GM12878 (cell line): ENCODE measurements around the gene MMP1. TPM values are rescaled to one million over a fixed set of nuclear protein-coding genes. Genes with fewer than 3 reads are reported as not detected.

ENCODE experiments used
- ATAC-seq: fragments of 200-7000 bp; cut with Tn5 transposase; 3 replicates; pipeline ENCODE4 v1.9.1; 2020; ENCODE audit warnings: mild to moderate bottlenecking, moderate library complexity
- BruUV-seq: library from RNA; stranded (reverse); fragments of 400-500 nt; replicated peaks from 2 replicates; lab custom pipeline; 2021; lab: Mats Ljungman, UMichigan
- CTCF ChIA-PET: fragments of 300-600 bp; sonication (Branson Sonifier 250); formaldehyde crosslinking; extraction: SDS; loops from one replicate; lab custom pipeline; 2021; ENCODE audit warnings: inconsistent platforms; lab: Yijun Ruan, JAX
- POLR2A ChIA-PET: fragments of 350-600 bp; formaldehyde crosslinking; extraction: SDS; loops from one replicate; lab custom pipeline; 2021; ENCODE audit warnings: inconsistent platforms; lab: Charles Lee
- RAD21 ChIA-PET: fragments of 300-600 bp; sonication (Branson Sonifier 250); formaldehyde crosslinking; loops from one replicate; lab custom pipeline; 2023; ENCODE audit warnings: antibody characterized with exemption; ENCODE audit not compliant: unreplicated experiment; lab: Charles Lee
- SMC1A ChIA-PET: fragments of 300-600 bp; sonication (Branson Sonifier 250); formaldehyde crosslinking; loops from one replicate; lab custom pipeline; 2023; ENCODE audit not compliant: unreplicated experiment, uncharacterized antibody; lab: Charles Lee
- DNase-seq: peaks from one replicate; pipeline ENCODE4 v3.0.0-alpha.2; 2011; ENCODE audit warnings: low read depth, low spot score
- FAIRE-seq: peaks from 3 replicates; lab custom pipeline; 2011; peaks lifted over from hg19 to GRCh38; lab: Jason Lieb, UNC
- H2AFZ ChIP-seq: 2 replicates; pipeline ENCODE4 v1.6.0; 2011; ENCODE audit warnings: low read depth, low read length, control low read depth; ENCODE audit not compliant: control insufficient read depth
- H3K27ac ChIP-seq: 2 replicates; pipeline ENCODE4 v1.5.1; 2011; ENCODE audit warnings: control low read depth; ENCODE audit not compliant: control insufficient read depth, insufficient read depth
- H3K27me3 ChIP-seq, 2 experiments: replicated peaks in 1 of 2; 2 replicates each; pipeline versions ENCODE4 v1.6.0 to v1.6.1; 2011; ENCODE audit warnings: low read length in 1 of 2; ENCODE audit not compliant: control insufficient read depth in 2 of 2, insufficient read depth in 2 of 2
- H3K36me3 ChIP-seq, 2 experiments: 2 replicates each; pipeline ENCODE4 v1.5.1; 2011; ENCODE audit warnings: low read length in 1 of 2; ENCODE audit not compliant: control insufficient read depth in 2 of 2, insufficient read depth in 2 of 2
- H3K4me1 ChIP-seq: 2 replicates; pipeline ENCODE4 v1.6.1; 2011; ENCODE audit warnings: mild to moderate bottlenecking, low read length, moderate library complexity, mixed read lengths; ENCODE audit not compliant: control insufficient read depth, insufficient read depth
- H3K4me2 ChIP-seq: 2 replicates; pipeline ENCODE4 v1.6.0; 2011; ENCODE audit warnings: control low read depth; ENCODE audit not compliant: control insufficient read depth, insufficient read depth
- H3K4me3 ChIP-seq: fragments of 200-600 bp; sonication (generic); 2 replicates; pipeline ENCODE4 v1.5.1; 2016
- H3K79me2 ChIP-seq: 2 replicates; pipeline ENCODE4 v1.6.0; 2011; ENCODE audit warnings: low read length; ENCODE audit not compliant: control insufficient read depth, insufficient read depth
- H3K9ac ChIP-seq: 2 replicates; pipeline ENCODE4 v1.8.0; 2011; ENCODE audit warnings: low read length, control low read depth, mixed read lengths; ENCODE audit not compliant: control insufficient read depth, insufficient read depth
- H3K9me3 ChIP-seq: replicated peaks from 3 replicates; pipeline ENCODE4 v1.5.1; 2011; ENCODE audit warnings: mild to moderate bottlenecking, low read length; ENCODE audit not compliant: control insufficient read depth, insufficient read depth
- H4K20me1 ChIP-seq: 2 replicates; pipeline ENCODE4 v1.6.0; 2011; ENCODE audit not compliant: control insufficient read depth, insufficient read depth
- ATF7 ChIP-seq: fragments of 450-650 bp; IDR thresholded peaks from 2 replicates; pipeline ENCODE4 v1.6.1; 2016; ENCODE audit warnings: low read depth, mild to moderate bottlenecking
- BACH1 ChIP-seq: fragments of 450-650 bp; IDR thresholded peaks from 2 replicates; pipeline ENCODE4 v1.6.1; 2017; ENCODE audit warnings: mild to moderate bottlenecking, borderline replicate concordance
- CHD1 ChIP-seq: IDR thresholded peaks from 2 replicates; pipeline ENCODE4 v1.6.1; 2012; ENCODE audit warnings: low read depth, low read length, improper control_type of control experiment
- EED ChIP-seq: sonication (generic); IDR thresholded peaks from 2 replicates; pipeline ENCODE4 v1.6.1; 2016; ENCODE audit warnings: antibody characterized with exemption, low read depth
- ESRRA ChIP-seq: IDR thresholded peaks from 2 replicates; pipeline ENCODE4 v1.6.1; 2012; ENCODE audit warnings: mild to moderate bottlenecking, low read length, improper control_type of control experiment
- IKZF2 ChIP-seq, 2 experiments: fragments of 450-650 bp; IDR thresholded peaks; 2 replicates each; pipeline ENCODE4 v1.6.1; 2017; ENCODE audit warnings: mild to moderate bottlenecking in 2 of 2, moderate library complexity in 2 of 2
- IRF4 ChIP-seq: IDR thresholded peaks from 2 replicates; pipeline ENCODE4 v1.6.1; 2011; ENCODE audit warnings: low read depth, low read length
- JUNB ChIP-seq: IDR thresholded peaks from 2 replicates; pipeline ENCODE4 v1.6.1; 2016; ENCODE audit warnings: antibody characterized with exemption, mild to moderate bottlenecking
- KAT2A ChIP-seq: conservative IDR thresholded peaks from 2 replicates; pipeline ENCODE4 v1.6.1; 2011; ENCODE audit warnings: low read depth, low read length; ENCODE audit not compliant: control insufficient read depth
- MTA3 ChIP-seq: IDR thresholded peaks from 2 replicates; pipeline ENCODE4 v1.6.1; 2012; ENCODE audit warnings: low read length, inconsistent platforms, borderline replicate concordance
- MYB ChIP-seq: fragments of 150-350 bp; IDR thresholded peaks from 2 replicates; pipeline ENCODE4 v1.6.1; 2014; ENCODE audit warnings: mild to moderate bottlenecking, low read depth, low read length, borderline replicate concordance
- POLR2A ChIP-seq: IDR thresholded peaks from 2 replicates; pipeline ENCODE4 v1.6.1; 2011; ENCODE audit warnings: low read depth, mild to moderate bottlenecking, low read length
- SMC3 ChIP-seq: IDR thresholded peaks from 2 replicates; pipeline ENCODE4 v1.6.1; 2011; ENCODE audit warnings: low read length, improper control_type of control experiment, borderline replicate concordance
- WGBS: methylation state at CpG from one replicate; pipeline ENCODE4 v1.1.6; 2016; ENCODE audit warnings: low lambda C conversion rate; ENCODE audit not compliant: insufficient replicate concordance, insufficient coverage; ENCODE audit errors: missing lambda C conversion rate; 5-methylcytosine and 5-hydroxymethylcytosine counted together
- in situ Hi-C: fragments of 300-500 bp; cut with MboI; formaldehyde crosslinking; loops from 9 replicates; pipeline ENCODE4 v1.14.3; 2018; ENCODE audit warnings: mixed read lengths
- intact Hi-C: fragments of 100-400 bp; cut with micrococcal nuclease; formaldehyde crosslinking; loops from one replicate; pipeline ENCODE4 v1.14.2; 2022; ENCODE audit not compliant: unreplicated experiment
- polyA plus RNA-seq, 11 experiments: library from polyadenylated mRNA; depleted of rRNA in 4 of 11; unstranded in 6 of 11; stranded (reverse) in 5 of 11; fragments of >200 nt; fragmentation: Nextera tagmentation in 4 of 11; fragmentation: Illumina TruSeq in 1 of 11; extraction: Ambion mirVana in 4 of 11; extraction: Trizol in 1 of 11; gene quantifications; 1 replicate in 1 of 11; 2 replicates in 10 of 11; pipeline versions ENCODE4 v1.2.1 to v1.2.3, GENCODE V29; 2011 to 2016; ENCODE audit warnings: inconsistent platforms in 2 of 11, missing spikeins in 2 of 11, low read depth in 1 of 11
- total RNA-seq, 4 experiments: library from RNA; depleted of rRNA in 3 of 4; stranded (reverse); fragments of >200 nt in 3 of 4; fragmentation: Illumina TruSeq in 1 of 4; extraction: Trizol in 1 of 4; gene quantifications; 2 replicates each; pipeline versions ENCODE4 v1.2.1 to v1.2.3, GENCODE V29; 2013 to 2021
- TF ChIP-seq, protein P1 (sequence below): IDR thresholded peaks from 2 replicates; pipeline ENCODE4 v1.6.1; 2011; ENCODE audit warnings: borderline replicate concordance, low read depth, mild to moderate bottlenecking, moderate library complexity, mixed read lengths, low read length; ENCODE audit not compliant: insufficient read depth; ENCODE audit errors: extremely low read length
- TF ChIP-seq, protein P2 (sequence below): fragments of 450-650 bp; IDR thresholded peaks from 2 replicates; pipeline ENCODE4 v1.6.1; 2017; ENCODE audit warnings: mild to moderate bottlenecking, moderate library complexity
- TF ChIP-seq, protein P3 (sequence below): fragments of 450-650 bp; IDR thresholded peaks from 2 replicates; pipeline ENCODE4 v1.6.1; 2017; ENCODE audit warnings: mild to moderate bottlenecking, low read depth, inconsistent platforms; ENCODE audit not compliant: poor library complexity, severe bottlenecking
- TF ChIP-seq, protein P4 (sequence below): fragments of 450-650 bp; IDR thresholded peaks from 2 replicates; pipeline ENCODE4 v1.6.1; 2017; ENCODE audit warnings: antibody characterized with exemption, mild to moderate bottlenecking, moderate library complexity

MMP1 gene
- total and polyA plus RNA-seq, 10 of the 15 experiments (the other 5 are each of a cell fraction or from before 2014, with no cell fraction given): not detected

DNA sequence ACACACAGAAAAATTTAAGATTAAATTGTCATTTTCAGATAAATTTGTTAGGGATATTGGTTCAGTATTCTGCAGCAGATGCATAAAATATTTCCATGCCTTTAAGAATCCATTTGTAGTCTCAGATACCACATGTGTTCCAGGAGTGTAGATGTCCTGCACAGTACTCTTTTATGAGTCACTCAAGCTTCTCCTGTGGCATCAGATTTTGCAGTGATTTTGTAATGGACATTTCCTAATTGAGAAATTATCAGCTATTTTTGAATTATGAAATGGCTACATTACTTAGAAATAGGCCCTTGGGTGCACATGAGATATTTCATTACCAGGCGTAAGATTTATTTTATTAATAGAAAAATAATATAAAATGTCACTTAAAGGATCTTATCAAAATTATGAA is 26.6 kb upstream of the MMP1 start:
- RAD21 ChIA-PET: no interaction called here
- POLR2A ChIA-PET: no interaction called here

More for the DNA sequence above, 26.6 kb upstream of the MMP1 start:
- H3K36me3 ChIP-seq: no peaks in the 10 kb centered on the region
- H2AFZ ChIP-seq: no peak overlapping the region
- ChIA-PET SMC1A (no interaction called here), CTCF (interaction anchor here (1.0 to 1.6 kb wide), 3 partner anchors 15 to 117 kb away, joined by 3 read pairs; no protein-coding TSS in a partner anchor)
- no peaks in the 10 kb centered on the region for H4K20me1 ChIP-seq
- no peaks in the 10 kb centered on the region for H3K27me3 ChIP-seq
- no peak overlapping the region for H3K4me2 ChIP-seq
- no peak for FAIRE-seq
- no peak for DNase-seq
- no peaks in the 10 kb centered on the region for H3K79me2 ChIP-seq
- BruUV-seq: no TSS peak
- ATAC-seq: no peak
- no peaks in the 10 kb centered on the region for H3K9me3 ChIP-seq
- TF ChIP-seq IRF4 (no peak), IKZF2 (IDR thresholded peaks at IDR 0.05) (no peak), POLR2A (no peak), JUNB (no peak), EED (no peak), MYB (no peak), ATF7 (no peak), MTA3 (no peak), CHD1 (no peak), KAT2A (no peak), ESRRA (no peak), BACH1 (no peak), SMC3 (no peak)
- TF ChIP-seq, protein P1, sequence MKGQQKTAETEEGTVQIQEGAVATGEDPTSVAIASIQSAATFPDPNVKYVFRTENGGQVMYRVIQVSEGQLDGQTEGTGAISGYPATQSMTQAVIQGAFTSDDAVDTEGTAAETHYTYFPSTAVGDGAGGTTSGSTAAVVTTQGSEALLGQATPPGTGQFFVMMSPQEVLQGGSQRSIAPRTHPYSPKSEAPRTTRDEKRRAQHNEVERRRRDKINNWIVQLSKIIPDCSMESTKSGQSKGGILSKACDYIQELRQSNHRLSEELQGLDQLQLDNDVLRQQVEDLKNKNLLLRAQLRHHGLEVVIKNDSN: no peak
- TF ChIP-seq, protein P2, sequence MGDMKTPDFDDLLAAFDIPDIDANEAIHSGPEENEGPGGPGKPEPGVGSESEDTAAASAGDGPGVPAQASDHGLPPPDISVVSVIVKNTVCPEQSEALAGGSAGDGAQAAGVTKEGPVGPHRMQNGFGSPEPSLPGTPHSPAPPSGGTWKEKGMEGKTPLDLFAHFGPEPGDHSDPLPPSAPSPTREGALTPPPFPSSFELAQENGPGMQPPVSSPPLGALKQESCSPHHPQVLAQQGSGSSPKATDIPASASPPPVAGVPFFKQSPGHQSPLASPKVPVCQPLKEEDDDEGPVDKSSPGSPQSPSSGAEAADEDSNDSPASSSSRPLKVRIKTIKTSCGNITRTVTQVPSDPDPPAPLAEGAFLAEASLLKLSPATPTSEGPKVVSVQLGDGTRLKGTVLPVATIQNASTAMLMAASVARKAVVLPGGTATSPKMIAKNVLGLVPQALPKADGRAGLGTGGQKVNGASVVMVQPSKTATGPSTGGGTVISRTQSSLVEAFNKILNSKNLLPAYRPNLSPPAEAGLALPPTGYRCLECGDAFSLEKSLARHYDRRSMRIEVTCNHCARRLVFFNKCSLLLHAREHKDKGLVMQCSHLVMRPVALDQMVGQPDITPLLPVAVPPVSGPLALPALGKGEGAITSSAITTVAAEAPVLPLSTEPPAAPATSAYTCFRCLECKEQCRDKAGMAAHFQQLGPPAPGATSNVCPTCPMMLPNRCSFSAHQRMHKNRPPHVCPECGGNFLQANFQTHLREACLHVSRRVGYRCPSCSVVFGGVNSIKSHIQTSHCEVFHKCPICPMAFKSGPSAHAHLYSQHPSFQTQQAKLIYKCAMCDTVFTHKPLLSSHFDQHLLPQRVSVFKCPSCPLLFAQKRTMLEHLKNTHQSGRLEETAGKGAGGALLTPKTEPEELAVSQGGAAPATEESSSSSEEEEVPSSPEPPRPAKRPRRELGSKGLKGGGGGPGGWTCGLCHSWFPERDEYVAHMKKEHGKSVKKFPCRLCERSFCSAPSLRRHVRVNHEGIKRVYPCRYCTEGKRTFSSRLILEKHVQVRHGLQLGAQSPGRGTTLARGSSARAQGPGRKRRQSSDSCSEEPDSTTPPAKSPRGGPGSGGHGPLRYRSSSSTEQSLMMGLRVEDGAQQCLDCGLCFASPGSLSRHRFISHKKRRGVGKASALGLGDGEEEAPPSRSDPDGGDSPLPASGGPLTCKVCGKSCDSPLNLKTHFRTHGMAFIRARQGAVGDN: no peak
- TF ChIP-seq, protein P3, sequence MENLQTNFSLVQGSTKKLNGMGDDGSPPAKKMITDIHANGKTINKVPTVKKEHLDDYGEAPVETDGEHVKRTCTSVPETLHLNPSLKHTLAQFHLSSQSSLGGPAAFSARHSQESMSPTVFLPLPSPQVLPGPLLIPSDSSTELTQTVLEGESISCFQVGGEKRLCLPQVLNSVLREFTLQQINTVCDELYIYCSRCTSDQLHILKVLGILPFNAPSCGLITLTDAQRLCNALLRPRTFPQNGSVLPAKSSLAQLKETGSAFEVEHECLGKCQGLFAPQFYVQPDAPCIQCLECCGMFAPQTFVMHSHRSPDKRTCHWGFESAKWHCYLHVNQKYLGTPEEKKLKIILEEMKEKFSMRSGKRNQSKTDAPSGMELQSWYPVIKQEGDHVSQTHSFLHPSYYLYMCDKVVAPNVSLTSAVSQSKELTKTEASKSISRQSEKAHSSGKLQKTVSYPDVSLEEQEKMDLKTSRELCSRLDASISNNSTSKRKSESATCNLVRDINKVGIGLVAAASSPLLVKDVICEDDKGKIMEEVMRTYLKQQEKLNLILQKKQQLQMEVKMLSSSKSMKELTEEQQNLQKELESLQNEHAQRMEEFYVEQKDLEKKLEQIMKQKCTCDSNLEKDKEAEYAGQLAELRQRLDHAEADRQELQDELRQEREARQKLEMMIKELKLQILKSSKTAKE: no peak
- TF ChIP-seq, protein P4, sequence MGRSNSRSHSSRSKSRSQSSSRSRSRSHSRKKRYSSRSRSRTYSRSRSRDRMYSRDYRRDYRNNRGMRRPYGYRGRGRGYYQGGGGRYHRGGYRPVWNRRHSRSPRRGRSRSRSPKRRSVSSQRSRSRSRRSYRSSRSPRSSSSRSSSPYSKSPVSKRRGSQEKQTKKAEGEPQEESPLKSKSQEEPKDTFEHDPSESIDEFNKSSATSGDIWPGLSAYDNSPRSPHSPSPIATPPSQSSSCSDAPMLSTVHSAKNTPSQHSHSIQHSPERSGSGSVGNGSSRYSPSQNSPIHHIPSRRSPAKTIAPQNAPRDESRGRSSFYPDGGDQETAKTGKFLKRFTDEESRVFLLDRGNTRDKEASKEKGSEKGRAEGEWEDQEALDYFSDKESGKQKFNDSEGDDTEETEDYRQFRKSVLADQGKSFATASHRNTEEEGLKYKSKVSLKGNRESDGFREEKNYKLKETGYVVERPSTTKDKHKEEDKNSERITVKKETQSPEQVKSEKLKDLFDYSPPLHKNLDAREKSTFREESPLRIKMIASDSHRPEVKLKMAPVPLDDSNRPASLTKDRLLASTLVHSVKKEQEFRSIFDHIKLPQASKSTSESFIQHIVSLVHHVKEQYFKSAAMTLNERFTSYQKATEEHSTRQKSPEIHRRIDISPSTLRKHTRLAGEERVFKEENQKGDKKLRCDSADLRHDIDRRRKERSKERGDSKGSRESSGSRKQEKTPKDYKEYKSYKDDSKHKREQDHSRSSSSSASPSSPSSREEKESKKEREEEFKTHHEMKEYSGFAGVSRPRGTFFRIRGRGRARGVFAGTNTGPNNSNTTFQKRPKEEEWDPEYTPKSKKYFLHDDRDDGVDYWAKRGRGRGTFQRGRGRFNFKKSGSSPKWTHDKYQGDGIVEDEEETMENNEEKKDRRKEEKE: no peak
- TF ChIP-seq, all 136 proteins: peak for 0
- 82% methylated on average over 1 of the region's 1 CpG for whole genome bisulfite sequencing
- Histone ChIP-seq H3K4me1 (no peaks in the 10 kb centered on the region), H3K9ac (no peak overlapping the region), H3K27ac (no peak overlapping the region), H3K4me3 (no peak overlapping the region)
- intact Hi-C loops (no loop called here), in situ Hi-C loops (no loop called here)
